ENCODE data around the gene ZNF644.
"Not testable (repeated sequence)": the region's sequence is repeated elsewhere in the genome, so short reads cannot be mapped to it uniquely, and the experiment has no call there.

The ZNF644 gene

GRCh38 chr1:90952906-90953305 is 68.9 kb downstream of the ZNF644 start:
- H3K4me1 ChIP-seq (ENCODE audit: control insufficient read depth in 1 of 2, insufficient read depth in 2 of 2, low read length in 2 of 2), result no peaks in the 10 kb centered on the region
- H3K36me3 ChIP-seq (ENCODE audit: control insufficient read depth in 1 of 2, insufficient read depth in 2 of 2, low read length in 2 of 2), result no peaks in the 10 kb centered on the region
- H3K27me3 ChIP-seq (ENCODE audit: low read depth, low read length), result no peaks in the 10 kb centered on the region
- H3K27ac ChIP-seq (ENCODE audit: low read length), result no peak overlapping the region
- H3K4me3 ChIP-seq (ENCODE audit: low read depth in 1 of 2, low read length in 2 of 2), result no peak overlapping the region
- no peaks in the 10 kb centered on the region for H3K9me3 ChIP-seq (ENCODE audit: control insufficient read depth in 1 of 2, low read length in 2 of 2)

- Histone ChIP-seq H3K27me3 (ENCODE audit: low read depth, low read length) (no peaks in the 10 kb centered on the region), H3K4me1 (ENCODE audit: control insufficient read depth in 1 of 2, insufficient read depth in 2 of 2, low read length in 2 of 2) (peaks cover 0 to 12% of the 10 kb centered on the region in 2 donors)
Measured at GRCh38 chr1:90951009-90951408, 70.8 kb downstream of the ZNF644 start.

DNA sequence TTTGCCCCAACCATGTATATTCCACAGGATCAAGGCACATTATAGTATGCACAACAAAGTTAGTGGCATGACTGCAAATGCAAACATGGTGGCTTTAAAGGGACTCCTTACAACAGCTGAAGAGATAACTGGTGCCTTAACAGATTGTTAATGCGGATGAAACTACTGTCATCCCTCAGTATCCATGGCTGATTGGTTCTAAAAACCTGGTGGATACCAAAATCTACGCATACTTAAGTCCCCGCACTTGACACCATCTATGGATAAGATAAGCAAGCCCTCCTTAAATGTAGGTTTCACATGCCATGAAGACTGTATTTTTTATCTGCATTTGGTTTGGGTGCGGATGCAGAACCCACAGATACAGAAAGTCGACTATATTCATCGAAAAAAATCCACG is 73.5 kb downstream of the ZNF644 start:
- Histone ChIP-seq H3K27me3 (ENCODE audit: low read depth, low read length) (no peaks in the 10 kb centered on the region), H3K4me1 (ENCODE audit: control insufficient read depth in 1 of 2, insufficient read depth in 2 of 2, low read length in 2 of 2) (peaks cover 0 to 12% of the 10 kb centered on the region in 2 donors), H3K36me3 (ENCODE audit: control insufficient read depth in 1 of 2, insufficient read depth in 2 of 2, low read length in 2 of 2) (peaks cover 0 to 4% of the 10 kb centered on the region in 2 donors), H3K9me3 (ENCODE audit: control insufficient read depth in 1 of 2, low read length in 2 of 2) (no peaks in the 10 kb centered on the region), H3K4me3 (ENCODE audit: low read depth in 1 of 2, low read length in 2 of 2) (no peak overlapping the region), H3K27ac (ENCODE audit: low read length) (no peak overlapping the region)

More at GRCh38 chr1:90951009-90951408, 70.8 kb downstream of the ZNF644 start:
- Histone ChIP-seq H3K4me3 (ENCODE audit: low read depth in 1 of 2, low read length in 2 of 2) (no peak overlapping the region), H3K27ac (ENCODE audit: low read length) (no peak overlapping the region), H3K36me3 (ENCODE audit: control insufficient read depth in 1 of 2, insufficient read depth in 2 of 2, low read length in 2 of 2) (no peaks in the 10 kb centered on the region), H3K9me3 (ENCODE audit: control insufficient read depth in 1 of 2, low read length in 2 of 2) (no peaks in the 10 kb centered on the region)

GRCh38 chr1:90946630-90947029 is 75.2 kb downstream of the ZNF644 start:
- peaks cover 0 to 12% of the 10 kb centered on the region in 2 donors for H3K4me1 ChIP-seq (ENCODE audit: control insufficient read depth in 1 of 2, insufficient read depth in 2 of 2, low read length in 2 of 2)
- H3K9me3 ChIP-seq (ENCODE audit: control insufficient read depth in 1 of 2, low read length in 2 of 2), result no peaks in the 10 kb centered on the region
- H3K36me3 ChIP-seq (ENCODE audit: control insufficient read depth in 1 of 2, insufficient read depth in 2 of 2, low read length in 2 of 2), result peaks cover 0 to 4% of the 10 kb centered on the region in 2 donors
- no peak overlapping the region for H3K4me3 ChIP-seq (ENCODE audit: low read depth in 1 of 2, low read length in 2 of 2)
- H3K27ac ChIP-seq (ENCODE audit: low read length), result no peak overlapping the region
- no peaks in the 10 kb centered on the region for H3K27me3 ChIP-seq (ENCODE audit: low read depth, low read length)

- Histone ChIP-seq H3K27ac (ENCODE audit: low read length) (no peak overlapping the region), H3K4me1 (ENCODE audit: control insufficient read depth in 1 of 2, insufficient read depth in 2 of 2, low read length in 2 of 2) (peaks cover 0 to 12% of the 10 kb centered on the region in 2 donors), H3K36me3 (ENCODE audit: control insufficient read depth in 1 of 2, insufficient read depth in 2 of 2, low read length in 2 of 2) (peaks cover 6 to 11% of the 10 kb centered on the region in 2 donors), H3K9me3 (ENCODE audit: control insufficient read depth in 1 of 2, low read length in 2 of 2) (no peaks in the 10 kb centered on the region), H3K4me3 (ENCODE audit: low read depth in 1 of 2, low read length in 2 of 2) (no peak overlapping the region), H3K27me3 (ENCODE audit: low read depth, low read length) (no peaks in the 10 kb centered on the region)
Measured at GRCh38 chr1:90945287-90945686, 76.5 kb downstream of the ZNF644 start.

- peaks cover 10 to 23% of the 10 kb centered on the region in 2 donors for H3K36me3 ChIP-seq (ENCODE audit: control insufficient read depth in 1 of 2, insufficient read depth in 2 of 2, low read length in 2 of 2)
- H3K27ac ChIP-seq (ENCODE audit: low read length), result no peak overlapping the region
- no peaks in the 10 kb centered on the region for H3K9me3 ChIP-seq (ENCODE audit: control insufficient read depth in 1 of 2, low read length in 2 of 2)
- H3K4me1 ChIP-seq (ENCODE audit: control insufficient read depth in 1 of 2, insufficient read depth in 2 of 2, low read length in 2 of 2), result peaks cover 0 to 12% of the 10 kb centered on the region in 2 donors
- H3K27me3 ChIP-seq (ENCODE audit: low read depth, low read length), result no peaks in the 10 kb centered on the region
- no peak overlapping the region for H3K4me3 ChIP-seq (ENCODE audit: low read depth in 1 of 2, low read length in 2 of 2)
Measured at GRCh38 chr1:90943966-90944365, 77.9 kb downstream of the ZNF644 start.

- Histone ChIP-seq H3K36me3 (ENCODE audit: control insufficient read depth in 1 of 2, insufficient read depth in 2 of 2, low read length in 2 of 2) (peaks cover 14 to 26% of the 10 kb centered on the region in 2 donors), H3K27me3 (ENCODE audit: low read depth, low read length) (no peaks in the 10 kb centered on the region), H3K9me3 (ENCODE audit: control insufficient read depth in 1 of 2, low read length in 2 of 2) (no peaks in the 10 kb centered on the region), H3K27ac (ENCODE audit: low read length) (no peak overlapping the region), H3K4me1 (ENCODE audit: control insufficient read depth in 1 of 2, insufficient read depth in 2 of 2, low read length in 2 of 2) (no peaks in the 10 kb centered on the region), H3K4me3 (ENCODE audit: low read depth in 1 of 2, low read length in 2 of 2) (no peak overlapping the region)
Measured at GRCh38 chr1:90940746-90941145, 81.1 kb downstream of the ZNF644 start.

DNA sequence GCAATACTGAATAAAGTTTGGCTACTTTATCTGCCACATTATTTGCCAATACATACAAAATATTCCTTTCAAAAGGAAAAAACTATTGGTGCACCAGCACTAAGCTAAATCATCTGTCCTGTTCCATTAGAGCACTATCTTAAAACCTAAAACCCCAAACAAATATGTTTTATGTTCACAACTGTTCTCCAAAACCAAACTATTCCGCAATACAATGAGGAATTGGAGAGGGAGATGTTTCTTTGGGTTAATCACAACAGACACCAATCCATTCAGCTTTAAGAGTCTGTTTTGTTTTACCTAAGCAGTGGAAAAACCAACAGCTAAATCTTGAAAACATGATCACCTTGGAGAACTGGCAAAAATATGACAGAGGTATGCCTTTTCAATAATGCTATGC is 85.1 kb downstream of the ZNF644 start:
- H3K27me3 ChIP-seq (ENCODE audit: low read depth, low read length), result no peaks in the 10 kb centered on the region
- peaks cover 18 to 28% of the 10 kb centered on the region in 2 donors for H3K36me3 ChIP-seq (ENCODE audit: control insufficient read depth in 1 of 2, insufficient read depth in 2 of 2, low read length in 2 of 2)
- no peak overlapping the region for H3K4me3 ChIP-seq (ENCODE audit: low read depth in 1 of 2, low read length in 2 of 2)
- H3K9me3 ChIP-seq (ENCODE audit: control insufficient read depth in 1 of 2, low read length in 2 of 2), result no peaks in the 10 kb centered on the region
- no peak overlapping the region for H3K27ac ChIP-seq (ENCODE audit: low read length)
- peaks cover 0 to 4% of the 10 kb centered on the region in 2 donors for H3K4me1 ChIP-seq (ENCODE audit: control insufficient read depth in 1 of 2, insufficient read depth in 2 of 2, low read length in 2 of 2)

- H3K27me3 ChIP-seq (ENCODE audit: low read depth, low read length), result no peaks in the 10 kb centered on the region
- no peak overlapping the region for H3K27ac ChIP-seq (ENCODE audit: low read length)
- no peaks in the 10 kb centered on the region for H3K9me3 ChIP-seq (ENCODE audit: control insufficient read depth in 1 of 2, low read length in 2 of 2)
- no peak overlapping the region for H3K4me3 ChIP-seq (ENCODE audit: low read depth in 1 of 2, low read length in 2 of 2)
- H3K4me1 ChIP-seq (ENCODE audit: control insufficient read depth in 1 of 2, insufficient read depth in 2 of 2, low read length in 2 of 2), result peaks cover 0 to 4% of the 10 kb centered on the region in 2 donors
- H3K36me3 ChIP-seq (ENCODE audit: control insufficient read depth in 1 of 2, insufficient read depth in 2 of 2, low read length in 2 of 2), result peaks cover 18 to 28% of the 10 kb centered on the region in 2 donors
Measured at GRCh38 chr1:90936061-90936460, 85.8 kb downstream of the ZNF644 start.

GRCh38 chr1:90928231-90928630 is 93.6 kb downstream of the ZNF644 start:
- H3K27me3 ChIP-seq (ENCODE audit: low read depth, low read length); H3K36me3 ChIP-seq (ENCODE audit: control insufficient read depth in 1 of 2, insufficient read depth in 2 of 2, low read length in 2 of 2); H3K9me3 ChIP-seq (ENCODE audit: control insufficient read depth in 1 of 2, low read length in 2 of 2); H3K4me3 ChIP-seq (ENCODE audit: low read depth in 1 of 2, low read length in 2 of 2); H3K27ac ChIP-seq (ENCODE audit: low read length): not testable (repeated sequence)
- peaks cover 0 to 33% of the 10 kb centered on the region in 2 donors for H3K4me1 ChIP-seq (ENCODE audit: control insufficient read depth in 1 of 2, insufficient read depth in 2 of 2, low read length in 2 of 2)

DNA sequence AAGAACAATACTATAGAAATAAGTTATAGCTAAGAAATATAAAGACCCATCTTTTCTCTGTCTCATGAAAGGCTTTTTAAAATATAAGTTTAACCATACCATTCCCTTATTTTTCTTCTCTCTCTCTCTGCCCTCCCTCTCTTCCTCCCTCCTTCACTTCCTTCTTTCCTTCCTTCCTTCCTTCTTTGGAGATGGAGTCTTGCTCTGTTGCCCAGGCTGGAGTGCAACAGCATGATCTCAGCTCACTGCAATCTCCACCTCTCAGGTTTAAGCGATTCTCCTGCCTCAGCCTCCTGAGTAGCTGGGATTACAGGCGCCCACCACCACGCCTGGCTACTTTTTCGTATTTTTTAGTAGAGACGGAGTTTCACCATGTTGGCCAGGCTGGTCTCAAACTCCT is 94.2 kb downstream of the ZNF644 start:
- H3K4me1 ChIP-seq (ENCODE audit: control insufficient read depth in 1 of 2, insufficient read depth in 2 of 2, low read length in 2 of 2), result peaks cover 0 to 38% of the 10 kb centered on the region in 2 donors
- H3K27ac ChIP-seq (ENCODE audit: low read length); H3K9me3 ChIP-seq (ENCODE audit: control insufficient read depth in 1 of 2, low read length in 2 of 2); H3K36me3 ChIP-seq (ENCODE audit: control insufficient read depth in 1 of 2, insufficient read depth in 2 of 2, low read length in 2 of 2); H3K4me3 ChIP-seq (ENCODE audit: low read depth in 1 of 2, low read length in 2 of 2); H3K27me3 ChIP-seq (ENCODE audit: low read depth, low read length): not testable (repeated sequence)

DNA sequence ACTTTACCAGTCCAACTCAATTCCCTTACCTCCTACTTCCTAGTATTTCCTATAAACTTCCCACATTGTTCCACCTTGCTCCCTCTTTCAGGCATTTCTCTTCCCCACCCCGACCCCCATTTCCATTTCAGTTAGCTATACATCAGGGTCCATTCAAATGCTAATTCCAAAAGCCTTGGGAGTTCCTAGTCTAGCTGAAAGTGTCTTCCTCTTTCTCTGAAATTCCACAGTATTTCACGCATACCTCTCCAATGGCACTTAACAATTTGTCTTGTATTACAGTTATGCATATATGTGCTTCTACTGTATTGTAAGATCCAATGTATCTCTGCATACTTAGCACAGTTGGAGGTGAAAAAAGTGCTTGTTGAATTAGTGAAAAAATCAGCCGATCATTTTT is 94.9 kb downstream of the ZNF644 start:
- no peak overlapping the region for H3K4me3 ChIP-seq (ENCODE audit: low read depth in 1 of 2, low read length in 2 of 2)
- H3K27ac ChIP-seq (ENCODE audit: low read length), result no peak overlapping the region
- no peaks in the 10 kb centered on the region for H3K9me3 ChIP-seq (ENCODE audit: control insufficient read depth in 1 of 2, low read length in 2 of 2)
- H3K4me1 ChIP-seq (ENCODE audit: control insufficient read depth in 1 of 2, insufficient read depth in 2 of 2, low read length in 2 of 2), result peaks cover 0 to 43% of the 10 kb centered on the region in 2 donors
- H3K36me3 ChIP-seq (ENCODE audit: control insufficient read depth in 1 of 2, insufficient read depth in 2 of 2, low read length in 2 of 2), result no peaks in the 10 kb centered on the region
- no peaks in the 10 kb centered on the region for H3K27me3 ChIP-seq (ENCODE audit: low read depth, low read length)
